GM15510 (cell line): ENCODE results near the gene ECE2.
A peak's percentile ranks its signal among the peaks of the same experiment; 100 is the strongest.

Source experiments
- POLR2A ChIP-seq: IDR thresholded peaks from 3 replicates; pipeline ENCODE4 v1.6.1; 2011; ENCODE audit warnings: borderline replicate concordance; ENCODE audit not compliant: insufficient read length; ENCODE audit errors: extremely low read depth

Gene ECE2

GRCh38 chr3:184236636-184237035 is 39.2 kb upstream of the ECE2 start:
- no peak for TF ChIP-seq POLR2A

DNA sequence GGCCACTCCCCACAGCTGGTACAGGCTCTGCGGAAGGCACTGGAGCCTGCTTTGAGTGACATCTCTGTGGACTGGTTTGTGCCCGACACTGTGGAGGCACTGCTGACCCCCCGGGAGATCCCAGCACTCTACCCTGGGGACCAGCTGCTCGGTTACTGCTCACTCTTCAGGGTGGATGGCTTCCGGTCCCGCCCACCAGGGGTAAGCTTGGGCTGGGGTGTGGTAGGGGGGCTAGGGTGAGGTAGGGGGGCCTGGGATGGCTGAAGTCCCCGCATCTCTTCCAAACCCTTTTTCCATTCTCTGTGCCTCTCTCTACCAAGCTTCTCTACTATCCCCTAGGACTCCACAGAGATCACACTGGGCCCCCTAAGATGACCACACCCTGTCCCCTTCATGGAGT is 38.6 kb upstream of the ECE2 start:
- no peak for TF ChIP-seq POLR2A

DNA sequence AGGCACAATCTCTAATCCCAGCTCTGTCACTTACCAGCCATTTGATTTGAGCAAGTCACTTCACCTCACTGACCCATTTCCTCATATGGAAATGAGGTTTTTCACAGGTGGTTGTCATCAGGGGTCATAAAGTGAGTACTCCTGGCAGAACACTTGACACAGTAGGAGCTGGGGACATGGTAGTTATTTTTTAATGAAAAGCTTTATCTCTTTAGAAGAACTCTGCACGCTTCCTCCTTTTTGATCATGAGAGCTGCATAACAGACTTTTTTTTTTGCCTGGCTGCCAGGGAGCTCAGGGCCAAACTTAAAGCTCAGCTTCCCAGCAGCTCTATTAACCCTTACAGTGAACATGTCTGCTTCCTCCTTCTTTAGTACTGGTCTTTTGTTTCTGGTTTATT is 38.0 kb upstream of the ECE2 start:
- no peak for TF ChIP-seq POLR2A

GRCh38 chr3:184238246-184238818 is 37.5 kb upstream of the ECE2 start:
- no peak for TF ChIP-seq POLR2A

DNA sequence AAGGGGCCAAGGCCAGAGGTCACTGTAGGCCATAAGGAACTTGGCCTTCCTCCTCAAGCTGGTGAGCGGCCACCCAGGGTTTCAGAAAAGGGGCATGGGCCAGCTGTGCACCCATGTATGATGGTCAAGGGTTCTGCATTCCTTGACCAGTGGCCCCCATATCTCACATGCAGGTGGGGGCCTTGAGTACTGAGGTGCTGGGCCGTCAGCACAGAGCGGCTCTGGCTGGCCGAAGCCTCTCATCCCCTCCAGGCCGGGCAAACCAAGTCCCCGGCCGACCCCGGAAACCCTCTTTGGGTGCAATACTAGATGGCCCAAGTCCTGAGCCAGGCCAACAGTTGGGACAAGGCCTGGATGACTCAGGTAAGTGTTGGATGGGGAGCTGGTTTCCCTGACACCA is 36.6 kb upstream of the ECE2 start:
- TF ChIP-seq POLR2A: no peak

GRCh38 chr3:184239708-184240107 is 36.1 kb upstream of the ECE2 start:
- no peak for TF ChIP-seq POLR2A

GRCh38 chr3:184240384-184241140 is 35.3 kb upstream of the ECE2 start:
- TF ChIP-seq POLR2A: no peak

DNA sequence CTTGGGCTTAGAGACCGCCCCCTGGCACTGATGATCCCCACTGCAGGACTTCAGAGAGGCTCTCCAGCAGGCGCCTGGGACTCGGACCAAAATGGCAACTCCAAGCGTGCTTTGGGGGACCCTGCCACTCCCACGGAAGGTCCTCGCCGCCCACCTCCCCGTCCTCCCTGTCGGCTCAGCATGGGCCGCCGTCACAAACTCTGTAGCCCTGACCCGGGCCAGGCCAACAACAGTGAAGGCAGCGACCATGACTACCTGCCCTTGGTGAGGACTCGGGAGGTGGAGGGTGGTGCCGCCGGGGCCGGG is 34.7 kb upstream of the ECE2 start:
- TF ChIP-seq POLR2A: no peak

- no peak for TF ChIP-seq POLR2A
These were observed 34.1 kb upstream of the ECE2 start for GRCh38 chr3:184241447-184242296.

GRCh38 chr3:184242297-184242685 is 33.5 kb upstream of the ECE2 start:
- no peak for TF ChIP-seq POLR2A

- TF ChIP-seq POLR2A: peak; percentile 94
These were observed 27.1 kb upstream of the ECE2 start, which contains the start of gene ALG3 for GRCh38 chr3:184248454-184249411. TSS of gene ALG3 (minus strand) at chr3:184248962. CDS start at chr3:184248940, 22 bp downstream.

GRCh38 chr3:184249412-184250166 is 26.2 kb upstream of the ECE2 start, which contains the start of gene EEF1AKMT4:
TSS of gene EEF1AKMT4 (plus strand) at chr3:184249672. CDS start at chr3:184249695, 23 bp downstream.
- TF ChIP-seq POLR2A: peak; percentile 62

DNA sequence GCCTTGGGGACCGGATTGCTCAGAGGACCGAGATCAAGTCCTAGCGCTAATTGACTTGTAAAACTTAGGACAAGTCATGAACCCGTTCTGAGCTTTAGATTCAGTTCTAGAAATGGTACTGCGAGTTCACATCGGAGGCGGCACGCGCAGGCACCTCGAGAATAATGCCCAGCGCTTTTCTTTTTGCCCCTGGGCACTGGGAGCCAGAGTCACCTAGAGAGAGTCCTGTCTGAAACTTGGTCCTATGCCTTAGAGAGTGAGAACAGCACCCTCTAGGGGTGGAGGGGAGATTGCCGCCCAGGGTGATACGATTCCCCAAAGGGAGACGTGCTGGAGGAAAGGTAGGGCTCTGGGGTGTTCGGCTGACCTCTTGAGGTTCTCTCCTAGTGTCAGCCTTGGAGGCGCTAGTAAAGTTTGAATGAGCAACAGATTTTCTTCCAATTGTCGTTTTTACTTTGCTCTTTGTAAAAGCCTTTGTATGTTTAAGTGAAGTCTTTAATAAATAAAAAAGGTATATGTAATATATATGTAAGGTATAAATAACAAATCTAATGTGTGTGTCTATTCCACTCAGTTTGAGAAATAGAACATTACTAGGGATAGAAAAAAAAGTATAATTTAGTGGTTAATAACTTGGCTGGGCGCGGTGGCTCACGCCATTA is 25.5 kb upstream of the ECE2 start:
- no peak for TF ChIP-seq POLR2A

- TF ChIP-seq POLR2A: no peak
These were observed 20.4 kb upstream of the ECE2 start for GRCh38 chr3:184255291-184256039.
